ENCODE results near the gene RREB1. TPM values are rescaled to one million over a fixed set of nuclear protein-coding genes. Genes with fewer than 3 reads are reported as not detected.

RREB1 gene
- total and polyA plus RNA-seq, 2 of the 4 experiments (the other 2 are of a cell fraction): 8.4 to 14.5 TPM

DNA sequence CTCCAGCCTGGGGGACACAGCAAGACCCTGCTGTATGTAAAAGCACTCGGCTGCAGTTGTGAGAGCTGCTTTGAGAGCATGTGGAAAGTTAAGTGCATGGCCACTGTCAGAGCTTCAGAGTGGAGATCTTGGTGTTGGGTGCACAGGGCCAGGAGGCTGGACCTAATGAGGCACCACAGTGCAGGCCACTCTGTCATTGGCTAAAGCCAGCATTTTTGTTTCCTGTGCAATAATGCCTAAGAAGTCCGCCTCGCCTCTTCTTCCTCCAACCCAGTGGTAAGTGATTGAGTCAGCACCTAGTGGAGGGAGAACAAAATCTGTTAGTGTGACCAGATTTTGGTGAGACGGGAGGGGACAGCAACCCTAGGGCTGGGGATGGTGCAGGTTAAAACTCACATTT is 144.6 kb downstream of the RREB1 start:
- H4K5ac ChIP-seq (ENCODE audit: low read depth, low read length): no peak overlapping the region
- 83% methylated on average over 1 of the region's 4 CpGs; no CpG with 5 or more reads in 1 of the 2 experiments for WGBS, 2 experiments (ENCODE audit: extremely low coverage in 2 of 2, insufficient read length in 1 of 2)
- POLR2A ChIA-PET (ENCODE audit: unreplicated experiment): no interaction called here
- CTCF ChIA-PET: no interaction called here
- TF ChIP-seq RFX5 (IDR thresholded peaks at IDR 0.05; ENCODE audit: low read depth, low read length) (no peak), CHD1 (IDR thresholded peaks at IDR 0.05; ENCODE audit: low read depth, low read length) (no peak), FOS (IDR thresholded peaks at IDR 0.05; ENCODE audit: low read depth, low read length) (no peak), MAZ (IDR thresholded peaks at IDR 0.05; ENCODE audit: borderline replicate concordance, low read depth, low read length) (no peak), NFE2L2 (IDR thresholded peaks at IDR 0.05; ENCODE audit: low read depth, low read length) (no peak), BHLHE40 (IDR thresholded peaks at IDR 0.05; ENCODE audit: low read depth, low read length) (no peak), POLR2A (IDR thresholded peaks at IDR 0.05; ENCODE audit: low read depth, low read length) (no peak), MXI1 (IDR thresholded peaks at IDR 0.05; ENCODE audit: borderline replicate concordance, low read depth, low read length) (no peak), RAD21 (IDR thresholded peaks at IDR 0.05; ENCODE audit: low read length) (no peak), CEBPB (IDR thresholded peaks at IDR 0.05; ENCODE audit: low read depth, low read length) (no peak), MAFK (IDR thresholded peaks at IDR 0.05; ENCODE audit: low read depth, low read length) (no peak), RCOR1 (IDR thresholded peaks at IDR 0.05; ENCODE audit: insufficient replicate concordance, low read length) (no peak)
- TF ChIP-seq, protein P1, sequence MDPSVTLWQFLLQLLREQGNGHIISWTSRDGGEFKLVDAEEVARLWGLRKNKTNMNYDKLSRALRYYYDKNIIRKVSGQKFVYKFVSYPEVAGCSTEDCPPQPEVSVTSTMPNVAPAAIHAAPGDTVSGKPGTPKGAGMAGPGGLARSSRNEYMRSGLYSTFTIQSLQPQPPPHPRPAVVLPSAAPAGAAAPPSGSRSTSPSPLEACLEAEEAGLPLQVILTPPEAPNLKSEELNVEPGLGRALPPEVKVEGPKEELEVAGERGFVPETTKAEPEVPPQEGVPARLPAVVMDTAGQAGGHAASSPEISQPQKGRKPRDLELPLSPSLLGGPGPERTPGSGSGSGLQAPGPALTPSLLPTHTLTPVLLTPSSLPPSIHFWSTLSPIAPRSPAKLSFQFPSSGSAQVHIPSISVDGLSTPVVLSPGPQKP (IDR thresholded peaks at IDR 0.05; ENCODE audit: borderline replicate concordance, low read depth, low read length): no peak
- TF ChIP-seq, protein P2, sequence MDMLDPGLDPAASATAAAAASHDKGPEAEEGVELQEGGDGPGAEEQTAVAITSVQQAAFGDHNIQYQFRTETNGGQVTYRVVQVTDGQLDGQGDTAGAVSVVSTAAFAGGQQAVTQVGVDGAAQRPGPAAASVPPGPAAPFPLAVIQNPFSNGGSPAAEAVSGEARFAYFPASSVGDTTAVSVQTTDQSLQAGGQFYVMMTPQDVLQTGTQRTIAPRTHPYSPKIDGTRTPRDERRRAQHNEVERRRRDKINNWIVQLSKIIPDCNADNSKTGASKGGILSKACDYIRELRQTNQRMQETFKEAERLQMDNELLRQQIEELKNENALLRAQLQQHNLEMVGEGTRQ (IDR thresholded peaks at IDR 0.05; ENCODE audit: low read depth, low read length): no peak
- no peak overlapping the region for H2AFZ ChIP-seq (replicated peaks; ENCODE audit: low read length, poor library complexity)
- no peaks in the 10 kb centered on the region for H3K27me3 ChIP-seq (ENCODE audit: control insufficient read depth, insufficient read depth, low read length)
- no peaks in the 10 kb centered on the region for H3K4me1 ChIP-seq (ENCODE audit: control insufficient read depth, insufficient read depth, low read length)
- no peak overlapping the region for H3K4ac ChIP-seq (ENCODE audit: low read depth, low read length)
- H3K18ac ChIP-seq (ENCODE audit: low read depth, low read length): no peak overlapping the region
- no peak overlapping the region for H3K14ac ChIP-seq (replicated peaks; ENCODE audit: low read depth, low read length)
- H4K91ac ChIP-seq (ENCODE audit: insufficient read depth, low read depth, low read length): no peak overlapping the region
- no peak overlapping the region for H2BK5ac ChIP-seq (ENCODE audit: low read depth, low read length, poor library complexity, severe bottlenecking)
- H2BK20ac ChIP-seq (ENCODE audit: low read depth, low read length): no peak overlapping the region
- no peak overlapping the region for H4K8ac ChIP-seq (ENCODE audit: low read depth in 2 of 2, low read length in 2 of 2)
- no peak for DNase-seq
- no peak overlapping the region for H3K9ac ChIP-seq (ENCODE audit: low read depth, low read length)
- H3K4me2 ChIP-seq (ENCODE audit: low read depth, low read length): no peak overlapping the region
- no peak overlapping the region for H3K23ac ChIP-seq (ENCODE audit: low read depth, low read length)
- ATAC-seq (ENCODE audit: low read depth): no peak
- H3K27ac ChIP-seq (ENCODE audit: insufficient read depth, low read length): no peak overlapping the region
- no peak overlapping the region for H2BK120ac ChIP-seq (ENCODE audit: low read depth, low read length)
- dilution Hi-C loops (cut with HindIII; ENCODE audit: low sequenced_read_pairs, unreplicated experiment): no loop called here
- in situ Hi-C loops (cut with MboI; ENCODE audit: low sequenced_read_pairs): no loop called here
- no peak overlapping the region for H2AK9ac ChIP-seq (replicated peaks; ENCODE audit: low read depth, low read length, poor library complexity)
- peaks cover 5% of the 10 kb centered on the region for H3K9me3 ChIP-seq (ENCODE audit: control insufficient read depth, insufficient read depth, low read length)
- H2AK5ac ChIP-seq (ENCODE audit: low read depth, low read length): no peak overlapping the region
- H2BK15ac ChIP-seq (ENCODE audit: low read depth, low read length): no peak overlapping the region
- 0 out of 2 replicates have a peak, but pooled peaks cover 4% of the 10 kb centered on the region for H3K9me1 ChIP-seq (ENCODE audit: insufficient read depth, low read length)
- H3K56ac ChIP-seq (ENCODE audit: extremely low read depth, insufficient read depth, low read length): no peak overlapping the region
- no TSS peak for BruUV-seq (replicated peaks)
- peaks cover 3 to 14% of the 10 kb centered on the region in 2 experiments; a peak in 1 of 4 replicates for H3K79me1 ChIP-seq (ENCODE audit: low read depth in 1 of 2, low read length in 2 of 2)
- intact Hi-C loops (cut with micrococcal nuclease): no loop called here
- peaks cover 31% of the 10 kb centered on the region for H3K36me3 ChIP-seq (ENCODE audit: control insufficient read depth, insufficient read depth, low read length)
- H4K20me1 ChIP-seq (ENCODE audit: insufficient read depth, low read length): peaks cover 9% of the 10 kb centered on the region; the same call in 1 of the 2 replicates
- no peak overlapping the region for H3K4me3 ChIP-seq (ENCODE audit: insufficient read depth, low read depth, low read length)
